GM12878 (cell line): ENCODE results near the gene GNGT2. TPM values are rescaled to one million over a fixed set of nuclear protein-coding genes. Genes with fewer than 3 reads are reported as not detected.

Experiments
- ATAC-seq: fragments of 200-7000 bp; cut with Tn5 transposase; 3 replicates; pipeline ENCODE4 v1.9.1; 2020; ENCODE audit warnings: mild to moderate bottlenecking, moderate library complexity
- BruUV-seq: library from RNA; stranded (reverse); fragments of 400-500 nt; replicated peaks from 2 replicates; lab custom pipeline; 2021; lab: Mats Ljungman, UMichigan
- CTCF ChIA-PET: fragments of 300-600 bp; sonication (Branson Sonifier 250); formaldehyde crosslinking; extraction: SDS; loops from one replicate; lab custom pipeline; 2021; ENCODE audit warnings: inconsistent platforms; lab: Yijun Ruan, JAX
- POLR2A ChIA-PET: fragments of 350-600 bp; formaldehyde crosslinking; extraction: SDS; loops from one replicate; lab custom pipeline; 2021; ENCODE audit warnings: inconsistent platforms; lab: Charles Lee
- RAD21 ChIA-PET: fragments of 300-600 bp; sonication (Branson Sonifier 250); formaldehyde crosslinking; loops from one replicate; lab custom pipeline; 2023; ENCODE audit warnings: antibody characterized with exemption; ENCODE audit not compliant: unreplicated experiment; lab: Charles Lee
- SMC1A ChIA-PET: fragments of 300-600 bp; sonication (Branson Sonifier 250); formaldehyde crosslinking; loops from one replicate; lab custom pipeline; 2023; ENCODE audit not compliant: unreplicated experiment, uncharacterized antibody; lab: Charles Lee
- DNase-seq: peaks from one replicate; pipeline ENCODE4 v3.0.0-alpha.2; 2011; ENCODE audit warnings: low read depth, low spot score
- FAIRE-seq: peaks from 3 replicates; lab custom pipeline; 2011; peaks lifted over from hg19 to GRCh38; lab: Jason Lieb, UNC
- H2AFZ ChIP-seq: 2 replicates; pipeline ENCODE4 v1.6.0; 2011; ENCODE audit warnings: low read depth, low read length, control low read depth; ENCODE audit not compliant: control insufficient read depth
- H3K27ac ChIP-seq: 2 replicates; pipeline ENCODE4 v1.5.1; 2011; ENCODE audit warnings: control low read depth; ENCODE audit not compliant: control insufficient read depth, insufficient read depth
- H3K27me3 ChIP-seq, 2 experiments: replicated peaks in 1 of 2; 2 replicates each; pipeline versions ENCODE4 v1.6.0 to v1.6.1; 2011; ENCODE audit warnings: low read length in 1 of 2; ENCODE audit not compliant: control insufficient read depth in 2 of 2, insufficient read depth in 2 of 2
- H3K36me3 ChIP-seq, 2 experiments: 2 replicates each; pipeline ENCODE4 v1.5.1; 2011; ENCODE audit warnings: low read length in 1 of 2; ENCODE audit not compliant: control insufficient read depth in 2 of 2, insufficient read depth in 2 of 2
- H3K4me1 ChIP-seq: 2 replicates; pipeline ENCODE4 v1.6.1; 2011; ENCODE audit warnings: mild to moderate bottlenecking, low read length, moderate library complexity, mixed read lengths; ENCODE audit not compliant: control insufficient read depth, insufficient read depth
- H3K4me2 ChIP-seq: 2 replicates; pipeline ENCODE4 v1.6.0; 2011; ENCODE audit warnings: control low read depth; ENCODE audit not compliant: control insufficient read depth, insufficient read depth
- H3K4me3 ChIP-seq: fragments of 200-600 bp; sonication (generic); 2 replicates; pipeline ENCODE4 v1.5.1; 2016
- H3K79me2 ChIP-seq: 2 replicates; pipeline ENCODE4 v1.6.0; 2011; ENCODE audit warnings: low read length; ENCODE audit not compliant: control insufficient read depth, insufficient read depth
- H3K9ac ChIP-seq: 2 replicates; pipeline ENCODE4 v1.8.0; 2011; ENCODE audit warnings: low read length, control low read depth, mixed read lengths; ENCODE audit not compliant: control insufficient read depth, insufficient read depth
- H3K9me3 ChIP-seq: replicated peaks from 3 replicates; pipeline ENCODE4 v1.5.1; 2011; ENCODE audit warnings: mild to moderate bottlenecking, low read length; ENCODE audit not compliant: control insufficient read depth, insufficient read depth
- H4K20me1 ChIP-seq: 2 replicates; pipeline ENCODE4 v1.6.0; 2011; ENCODE audit not compliant: control insufficient read depth, insufficient read depth
- BHLHE40 ChIP-seq, 2 experiments: fragments of 450-650 bp in 1 of 2; IDR thresholded peaks; 2 replicates each; pipeline ENCODE4 v1.6.1; 2011 to 2017; ENCODE audit warnings: low read depth in 2 of 2, borderline replicate concordance in 1 of 2, improper control_type of control experiment in 1 of 2, low read length in 1 of 2, mild to moderate bottlenecking in 1 of 2
- DPF2 ChIP-seq: fragments of 450-650 bp; IDR thresholded peaks from 2 replicates; pipeline ENCODE4 v1.6.1; 2017; ENCODE audit warnings: mild to moderate bottlenecking
- FOXK2 ChIP-seq: fragments of 450-650 bp; IDR thresholded peaks from 2 replicates; pipeline ENCODE4 v1.6.1; 2017; ENCODE audit warnings: mild to moderate bottlenecking, moderate library complexity
- JUNB ChIP-seq: IDR thresholded peaks from 2 replicates; pipeline ENCODE4 v1.6.1; 2016; ENCODE audit warnings: antibody characterized with exemption, mild to moderate bottlenecking
- MEF2A ChIP-seq: IDR thresholded peaks from 2 replicates; pipeline ENCODE4 v1.6.1; 2011; ENCODE audit warnings: low read depth, mild to moderate bottlenecking, low read length, moderate library complexity; ENCODE audit not compliant: insufficient read depth
- MXI1 ChIP-seq: fragments of 150-350 bp; IDR thresholded peaks from 2 replicates; pipeline ENCODE4 v1.6.1; 2011; ENCODE audit warnings: low read depth, mild to moderate bottlenecking, inconsistent platforms, low read length, improper control_type of control experiment
- MYB ChIP-seq: fragments of 150-350 bp; IDR thresholded peaks from 2 replicates; pipeline ENCODE4 v1.6.1; 2014; ENCODE audit warnings: mild to moderate bottlenecking, low read depth, low read length, borderline replicate concordance
- NR2C1 ChIP-seq: fragments of 450-650 bp; IDR thresholded peaks from 2 replicates; pipeline ENCODE4 v1.6.1; 2017; ENCODE audit warnings: antibody characterized with exemption, mild to moderate bottlenecking, moderate library complexity
- PML ChIP-seq: IDR thresholded peaks from 2 replicates; pipeline ENCODE4 v1.6.1; 2012; ENCODE audit warnings: low read length, inconsistent platforms
- SIN3A ChIP-seq: IDR thresholded peaks from 2 replicates; pipeline ENCODE4 v1.6.1; 2012; ENCODE audit warnings: low read depth, low read length, improper control_type of control experiment
- SMARCA5 ChIP-seq: fragments of 450-650 bp; IDR thresholded peaks from 2 replicates; pipeline ENCODE4 v1.6.1; 2017; ENCODE audit warnings: mild to moderate bottlenecking
- ZZZ3 ChIP-seq: IDR thresholded peaks from 2 replicates; pipeline ENCODE4 v1.6.1; 2011; ENCODE audit warnings: low read depth; ENCODE audit not compliant: control insufficient read depth, insufficient read length
- WGBS: methylation state at CpG from one replicate; pipeline ENCODE4 v1.1.6; 2016; ENCODE audit warnings: low lambda C conversion rate; ENCODE audit not compliant: insufficient replicate concordance, insufficient coverage; ENCODE audit errors: missing lambda C conversion rate; 5-methylcytosine and 5-hydroxymethylcytosine counted together
- in situ Hi-C: fragments of 300-500 bp; cut with MboI; formaldehyde crosslinking; loops from 9 replicates; pipeline ENCODE4 v1.14.3; 2018; ENCODE audit warnings: mixed read lengths
- intact Hi-C: fragments of 100-400 bp; cut with micrococcal nuclease; formaldehyde crosslinking; loops from one replicate; pipeline ENCODE4 v1.14.2; 2022; ENCODE audit not compliant: unreplicated experiment
- polyA plus RNA-seq, 11 experiments: library from polyadenylated mRNA; depleted of rRNA in 4 of 11; unstranded in 6 of 11; stranded (reverse) in 5 of 11; fragments of >200 nt; fragmentation: Nextera tagmentation in 4 of 11; fragmentation: Illumina TruSeq in 1 of 11; extraction: Ambion mirVana in 4 of 11; extraction: Trizol in 1 of 11; gene quantifications; 1 replicate in 1 of 11; 2 replicates in 10 of 11; pipeline versions ENCODE4 v1.2.1 to v1.2.3, GENCODE V29; 2011 to 2016; ENCODE audit warnings: inconsistent platforms in 2 of 11, missing spikeins in 2 of 11, low read depth in 1 of 11
- total RNA-seq, 4 experiments: library from RNA; depleted of rRNA in 3 of 4; stranded (reverse); fragments of >200 nt in 3 of 4; fragmentation: Illumina TruSeq in 1 of 4; extraction: Trizol in 1 of 4; gene quantifications; 2 replicates each; pipeline versions ENCODE4 v1.2.1 to v1.2.3, GENCODE V29; 2013 to 2021
- TF ChIP-seq, protein P1 (sequence below): fragments of 450-650 bp; formaldehyde crosslinking; IDR thresholded peaks from 2 replicates; pipeline ENCODE4 v1.4.0; 2020; ENCODE audit warnings: mild to moderate bottlenecking, moderate library complexity
- TF ChIP-seq, protein P2 (sequence below): fragments of 150-350 bp; IDR thresholded peaks from 2 replicates; pipeline ENCODE4 v1.6.1; 2014; ENCODE audit warnings: mild to moderate bottlenecking, low read depth, low read length

GNGT2 gene
- total and polyA plus RNA-seq, 10 of the 15 experiments (the other 5 are each of a cell fraction or from before 2014, with no cell fraction given) = 15.3 to 60.4 (median 32.0) TPM

DNA sequence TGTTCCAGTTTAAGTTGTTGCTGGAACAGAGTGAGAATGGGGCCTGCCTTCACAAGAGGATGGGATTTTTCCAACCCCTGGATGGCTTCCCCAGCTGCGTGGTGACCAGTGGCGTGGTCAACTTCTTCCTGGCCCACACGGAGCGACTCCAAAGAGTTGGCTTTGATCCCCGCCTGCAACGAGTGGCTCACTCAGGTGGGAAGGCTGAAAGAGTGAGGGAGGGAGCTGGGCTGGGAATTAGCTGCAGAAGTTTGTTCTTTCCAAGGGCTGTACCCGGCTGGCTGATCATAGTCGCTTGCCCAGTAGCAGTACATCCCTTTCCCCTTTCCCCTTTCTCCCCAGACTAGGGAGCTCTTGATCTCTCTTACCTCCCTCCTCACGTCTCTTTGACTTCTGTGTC, 41.7 kb downstream of the GNGT2 start:
- H3K36me3 ChIP-seq = no peaks in the 10 kb centered on the region
- no peak overlapping the region for H2AFZ ChIP-seq
- no peak overlapping the region for H3K27ac ChIP-seq
- FAIRE-seq (no peak), ATAC-seq (no peak), DNase-seq (no peak)
- POLR2A ChIA-PET = no interaction called here
- H3K79me2 ChIP-seq = no peaks in the 10 kb centered on the region
- no TSS peak for BruUV-seq
- no peaks in the 10 kb centered on the region; the same call in 2 of the 3 replicates for H3K9me3 ChIP-seq
- no peak for TF ChIP-seq FOXK2
- no peak for TF ChIP-seq ZZZ3
- no peak for TF ChIP-seq DPF2
- TF ChIP-seq JUNB = no peak
- TF ChIP-seq MYB = no peak
- no peaks in the 10 kb centered on the region for H4K20me1 ChIP-seq
- WGBS = 15% methylated on average over 9 of the region's 9 CpGs
- no peak overlapping the region for H3K9ac ChIP-seq
- RAD21 ChIA-PET = no interaction called here
- CTCF ChIA-PET = no interaction called here
- SMC1A ChIA-PET = interaction anchor here (1.0 kb wide), 1 partner anchor 58 kb away, joined by 4 read pairs; no protein-coding TSS in a partner anchor
- no peak overlapping the region for H3K4me2 ChIP-seq
- no peak overlapping the region for H3K4me3 ChIP-seq
- intact Hi-C loops (no loop called here), in situ Hi-C loops (no loop called here)
- H3K4me1 ChIP-seq = no peaks in the 10 kb centered on the region
- H3K27me3 ChIP-seq = no peaks in the 10 kb centered on the region; a peak in 2 of 4 replicates

DNA sequence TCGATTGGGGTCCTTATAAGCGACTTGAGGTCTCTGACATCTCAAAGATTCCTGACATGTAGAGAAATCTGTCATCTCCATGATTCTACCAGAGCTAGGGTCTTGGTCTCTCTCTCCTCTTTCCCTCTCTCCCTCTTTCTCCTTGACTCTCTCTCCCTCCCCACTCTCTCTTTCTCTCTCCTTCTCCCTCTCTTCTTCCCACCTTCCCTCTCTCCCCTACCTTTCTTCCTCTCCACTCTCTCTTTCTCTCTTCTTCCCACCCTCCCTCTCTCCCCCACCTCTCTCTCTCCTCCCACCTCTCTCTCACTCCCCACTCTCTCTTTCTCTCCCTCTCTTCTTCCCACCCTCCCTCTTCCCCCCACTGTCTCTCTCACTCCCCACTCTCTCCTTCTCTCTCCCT, 45.2 kb downstream of the GNGT2 start:
- Histone ChIP-seq H3K4me3 (no peak overlapping the region), H3K27ac (no peak overlapping the region), H3K9ac (no peak overlapping the region), H2AFZ (no peak overlapping the region), H3K79me2 (no peaks in the 10 kb centered on the region), H3K36me3 (no peaks in the 10 kb centered on the region), H4K20me1 (no peaks in the 10 kb centered on the region), H3K4me1 (no peaks in the 10 kb centered on the region), H3K9me3 (no peaks in the 10 kb centered on the region; the same call in 2 of the 3 replicates), H3K27me3 (no peaks in the 10 kb centered on the region; a peak in 2 of 4 replicates), H3K4me2 (no peak overlapping the region)
- no TSS peak for BruUV-seq
- DNase-seq (no peak), FAIRE-seq (no peak), ATAC-seq (no peak)
- ChIA-PET SMC1A (interaction anchor here (0.6 kb wide), 1 partner anchor 369 kb away, joined by 4 read pairs; no protein-coding TSS in a partner anchor), POLR2A (no interaction called here), CTCF (no interaction called here), RAD21 (no interaction called here)
- in situ Hi-C loops = no loop called here
- intact Hi-C loops = no loop called here
- WGBS = 34% methylated on average over 2 of the region's 2 CpGs
- no peak for TF ChIP-seq MEF2A
- no peak for TF ChIP-seq NR2C1
- TF ChIP-seq, protein P1, sequence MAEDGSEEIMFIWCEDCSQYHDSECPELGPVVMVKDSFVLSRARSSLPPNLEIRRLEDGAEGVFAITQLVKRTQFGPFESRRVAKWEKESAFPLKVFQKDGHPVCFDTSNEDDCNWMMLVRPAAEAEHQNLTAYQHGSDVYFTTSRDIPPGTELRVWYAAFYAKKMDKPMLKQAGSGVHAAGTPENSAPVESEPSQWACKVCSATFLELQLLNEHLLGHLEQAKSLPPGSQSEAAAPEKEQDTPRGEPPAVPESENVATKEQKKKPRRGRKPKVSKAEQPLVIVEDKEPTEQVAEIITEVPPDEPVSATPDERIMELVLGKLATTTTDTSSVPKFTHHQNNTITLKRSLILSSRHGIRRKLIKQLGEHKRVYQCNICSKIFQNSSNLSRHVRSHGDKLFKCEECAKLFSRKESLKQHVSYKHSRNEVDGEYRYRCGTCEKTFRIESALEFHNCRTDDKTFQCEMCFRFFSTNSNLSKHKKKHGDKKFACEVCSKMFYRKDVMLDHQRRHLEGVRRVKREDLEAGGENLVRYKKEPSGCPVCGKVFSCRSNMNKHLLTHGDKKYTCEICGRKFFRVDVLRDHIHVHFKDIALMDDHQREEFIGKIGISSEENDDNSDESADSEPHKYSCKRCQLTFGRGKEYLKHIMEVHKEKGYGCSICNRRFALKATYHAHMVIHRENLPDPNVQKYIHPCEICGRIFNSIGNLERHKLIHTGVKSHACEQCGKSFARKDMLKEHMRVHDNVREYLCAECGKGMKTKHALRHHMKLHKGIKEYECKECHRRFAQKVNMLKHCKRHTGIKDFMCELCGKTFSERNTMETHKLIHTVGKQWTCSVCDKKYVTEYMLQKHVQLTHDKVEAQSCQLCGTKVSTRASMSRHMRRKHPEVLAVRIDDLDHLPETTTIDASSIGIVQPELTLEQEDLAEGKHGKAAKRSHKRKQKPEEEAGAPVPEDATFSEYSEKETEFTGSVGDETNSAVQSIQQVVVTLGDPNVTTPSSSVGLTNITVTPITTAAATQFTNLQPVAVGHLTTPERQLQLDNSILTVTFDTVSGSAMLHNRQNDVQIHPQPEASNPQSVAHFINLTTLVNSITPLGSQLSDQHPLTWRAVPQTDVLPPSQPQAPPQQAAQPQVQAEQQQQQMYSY = no peak
- TF ChIP-seq BHLHE40 (IDR thresholded peaks at IDR 0.05; ENCODE audit: borderline replicate concordance in 1 of 2, low read depth in 2 of 2, low read length in 1 of 2) = no peak
- TF ChIP-seq MXI1 = no peak
- no peak for TF ChIP-seq PML
- no peak for TF ChIP-seq SIN3A
- TF ChIP-seq SMARCA5 = no peak
- TF ChIP-seq, protein P2, sequence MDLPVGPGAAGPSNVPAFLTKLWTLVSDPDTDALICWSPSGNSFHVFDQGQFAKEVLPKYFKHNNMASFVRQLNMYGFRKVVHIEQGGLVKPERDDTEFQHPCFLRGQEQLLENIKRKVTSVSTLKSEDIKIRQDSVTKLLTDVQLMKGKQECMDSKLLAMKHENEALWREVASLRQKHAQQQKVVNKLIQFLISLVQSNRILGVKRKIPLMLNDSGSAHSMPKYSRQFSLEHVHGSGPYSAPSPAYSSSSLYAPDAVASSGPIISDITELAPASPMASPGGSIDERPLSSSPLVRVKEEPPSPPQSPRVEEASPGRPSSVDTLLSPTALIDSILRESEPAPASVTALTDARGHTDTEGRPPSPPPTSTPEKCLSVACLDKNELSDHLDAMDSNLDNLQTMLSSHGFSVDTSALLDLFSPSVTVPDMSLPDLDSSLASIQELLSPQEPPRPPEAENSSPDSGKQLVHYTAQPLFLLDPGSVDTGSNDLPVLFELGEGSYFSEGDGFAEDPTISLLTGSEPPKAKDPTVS = no peak
